ENCODE measurements around the gene PDIK1L. TPM values are rescaled to one million over a fixed set of nuclear protein-coding genes. Genes with fewer than 3 reads are reported as not detected.

PDIK1L gene
- total and polyA plus RNA-seq, 9 of the 15 experiments (the other 6 are each of a cell fraction or from before 2014, with no cell fraction given): 12.8 to 30.2 (median 21.5) TPM

DNA sequence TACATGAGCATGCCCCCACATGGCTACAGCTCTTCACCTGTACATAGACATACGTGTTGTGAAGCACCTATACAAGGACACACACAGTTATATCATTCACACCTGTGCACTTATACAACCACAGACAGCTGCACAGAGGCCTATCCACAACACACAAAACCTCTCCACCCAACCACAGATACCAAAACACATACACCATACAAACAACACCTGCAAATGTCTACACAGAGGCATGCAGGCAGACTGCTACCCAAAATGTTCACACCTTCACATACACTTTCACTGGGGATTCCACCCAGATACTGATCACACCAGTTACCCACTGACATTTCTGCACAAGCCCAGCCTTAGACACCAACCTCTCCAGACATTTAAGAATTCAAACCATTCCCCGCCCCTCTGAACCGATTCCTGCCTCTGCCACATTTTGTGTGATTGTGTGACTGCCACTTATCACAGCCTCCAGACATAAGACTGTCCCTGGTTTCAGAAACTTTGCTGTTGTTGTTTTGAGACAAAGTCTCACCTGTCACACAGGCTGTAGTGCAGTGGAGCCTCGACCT lies 55.2 kb downstream of the PDIK1L start:
- H3K9ac ChIP-seq (ENCODE audit: insufficient read depth in 1 of 2, low read depth in 2 of 2, low read length in 2 of 2): peak overlapping the region in 1 of 2 experiments; percentile 21; a peak in 1 of 4 replicates
- no peak overlapping the region for H3K4me2 ChIP-seq (ENCODE audit: insufficient read depth, low read length)
- peaks cover 27 to 50% of the 10 kb centered on the region in 2 experiments for H3K4me1 ChIP-seq (replicated peaks in 1 of 2; ENCODE audit: control insufficient read depth in 2 of 2, insufficient read depth in 2 of 2, low read length in 2 of 2)
- DNase-seq (ENCODE audit: extremely low read depth in 1 of 4, low spot score in 3 of 4): no peak
- H3K9me3 ChIP-seq (replicated peaks; ENCODE audit: control insufficient read depth, insufficient read depth, low read depth, low read length): no peaks in the 10 kb centered on the region
- WGBS (ENCODE audit: insufficient coverage, low coverage, missing lambda C conversion rate): 28% methylated on average over 4 of the region's 4 CpGs
- ATAC-seq: no peak
- peaks cover 14% of the 10 kb centered on the region; the same call in 1 of the 3 replicates for H3K36me3 ChIP-seq (ENCODE audit: control insufficient read depth, insufficient read depth, low read length)
- H3K27ac ChIP-seq (ENCODE audit: extremely low read depth, low read depth, low read length): no peak overlapping the region
- peaks cover 4% of the 10 kb centered on the region for H3K9me1 ChIP-seq (ENCODE audit: control insufficient read depth, insufficient read depth, low read length)
- ChIA-PET POLR2A (interaction anchor here (0.8 kb wide), 1 partner anchor 60 kb away, joined by 3 read pairs; no protein-coding TSS in a partner anchor), CTCF (ENCODE audit: low intra/inter-chr PET ratio) (interaction anchor here (0.7 kb wide), 1 partner anchor 20 kb away, joined by 3 read pairs; no protein-coding TSS in a partner anchor)
- no TSS peak for BruUV-seq (replicated peaks)
- FAIRE-seq: peak; percentile 48
- no peak overlapping the region for H2AFZ ChIP-seq (ENCODE audit: low read depth, low read length)
- H3K27me3 ChIP-seq (ENCODE audit: control insufficient read depth in 2 of 2, insufficient read depth in 2 of 2, low read length in 2 of 2): no peaks in the 10 kb centered on the region
- in situ Hi-C loops (cut with MboI): no loop called here
- peaks cover 21% of the 10 kb centered on the region for H3K79me2 ChIP-seq (ENCODE audit: control insufficient read depth, insufficient read depth, low read length)
- no peak for TF ChIP-seq ZNF695 (CRISPR knock-in tag; IDR thresholded peaks at IDR 0.05)
- H4K20me1 ChIP-seq (replicated peaks; ENCODE audit: control insufficient read depth, insufficient read depth, low read length): no peaks in the 10 kb centered on the region
- intact Hi-C loops (cut with micrococcal nuclease): no loop called here
- H3K4me3 ChIP-seq: no peak overlapping the region

DNA sequence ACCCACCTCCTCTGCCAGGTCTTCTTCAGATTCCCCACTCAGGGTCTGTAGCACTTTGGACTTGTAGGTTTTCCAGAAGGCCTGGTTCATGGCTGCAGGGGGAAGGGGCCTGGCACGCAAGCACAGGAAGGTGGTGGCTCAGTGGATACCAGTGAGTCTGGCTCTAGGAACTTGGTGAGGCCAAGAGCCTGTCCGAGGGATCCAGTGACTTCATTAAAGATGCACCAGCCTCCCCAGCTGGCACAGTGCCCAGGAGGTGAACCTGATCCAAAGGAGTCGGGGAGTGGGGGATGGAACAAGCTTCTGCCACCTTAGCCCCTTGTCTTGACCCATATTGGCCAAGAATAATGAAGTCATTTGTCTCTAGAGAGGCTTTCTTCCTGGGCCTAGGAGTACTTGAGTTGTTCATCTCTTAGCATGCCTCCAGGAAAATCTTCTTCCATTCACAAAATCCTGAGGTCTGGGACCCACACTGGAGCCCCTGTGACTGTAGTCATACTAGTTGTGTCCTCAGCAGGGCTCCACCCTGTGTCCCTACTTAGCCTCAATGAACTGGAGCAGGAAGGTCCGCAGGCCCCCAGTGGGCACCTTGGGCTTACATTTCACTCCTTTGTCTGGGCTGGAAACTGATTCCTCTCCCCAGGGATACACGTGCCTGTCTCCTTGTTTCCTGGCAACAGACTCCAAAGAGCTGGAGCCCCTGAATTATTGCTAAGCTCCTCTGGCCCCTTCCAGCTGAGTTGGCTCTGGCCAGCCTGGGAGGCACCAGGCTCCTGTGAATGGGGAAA lies 57.0 kb downstream of the PDIK1L start, which contains the start of gene C1orf232:
C1orf232 (minus strand) TSS at position 554 of the 788 bp plus-strand sequence; CDS start at position 90, 464 bp downstream.
- Histone ChIP-seq H3K9me1 (ENCODE audit: control insufficient read depth, insufficient read depth, low read length) (peaks cover 4% of the 10 kb centered on the region), H3K4me1 (replicated peaks in 1 of 2; ENCODE audit: control insufficient read depth in 2 of 2, insufficient read depth in 2 of 2, low read length in 2 of 2) (peaks cover 21 to 43% of the 10 kb centered on the region in 2 experiments), H3K79me2 (ENCODE audit: control insufficient read depth, insufficient read depth, low read length) (peaks cover 21% of the 10 kb centered on the region), H3K4me2 (ENCODE audit: insufficient read depth, low read length) (peak within 1 kb of the TSS; percentile 96), H2AFZ (ENCODE audit: low read depth, low read length) (peak within 1 kb of the TSS; percentile 90), H3K36me3 (ENCODE audit: control insufficient read depth, insufficient read depth, low read length) (peaks cover 17% of the 10 kb centered on the region; the same call in 1 of the 3 replicates), H3K9me3 (replicated peaks; ENCODE audit: control insufficient read depth, insufficient read depth, low read depth, low read length) (no peaks in the 10 kb centered on the region), H4K20me1 (replicated peaks; ENCODE audit: control insufficient read depth, insufficient read depth, low read length) (no peaks in the 10 kb centered on the region), H3K27ac (ENCODE audit: extremely low read depth, low read depth, low read length) (peak within 1 kb of the TSS; percentile 85), H3K27me3 (ENCODE audit: control insufficient read depth in 2 of 2, insufficient read depth in 2 of 2, low read length in 2 of 2) (no peaks in the 10 kb centered on the region), H3K4me3 (peak within 1 kb of the TSS; percentile 89), H3K9ac (ENCODE audit: insufficient read depth in 1 of 2, low read depth in 2 of 2, low read length in 2 of 2) (peak within 1 kb of the TSS; percentile 88 to 98)
- FAIRE-seq (peak; percentile 51), DNase-seq (ENCODE audit: extremely low read depth in 1 of 4, low spot score in 3 of 4) (peak in 1 of 4 experiments; percentile 7), ATAC-seq (no peak)
- CTCF ChIA-PET (ENCODE audit: low intra/inter-chr PET ratio): interaction anchor here (0.5 to 1.9 kb wide), 5 partner anchors 31 to 204 kb away, joined by 3 to 8 read pairs (median 3); partner anchors contain the start of gene ZNF683
- WGBS (ENCODE audit: insufficient coverage, low coverage, missing lambda C conversion rate): 54% methylated on average over 5 of the region's 5 CpGs
- in situ Hi-C loops (cut with MboI) (no loop called here), intact Hi-C loops (cut with micrococcal nuclease) (loop anchor here (2.0 kb wide), 2 partner anchors 32 to 66 kb away; partner anchors contain the start of gene CEP85)
- no TSS peak for BruUV-seq (replicated peaks)
- POLR2A ChIA-PET: interaction anchor here (0.5 to 1.2 kb wide), 2 partner anchors 8 to 38 kb away, joined by 3 to 6 read pairs; no protein-coding TSS in a partner anchor
- TF ChIP-seq RNF2 (IDR thresholded peaks at IDR 0.05) (no peak), PRDM10 (IDR thresholded peaks at IDR 0.05; ENCODE audit: partially characterized antibody) (peak; percentile 8), NR2F6 (CRISPR knock-in tag; IDR thresholded peaks at IDR 0.05) (0 out of 2 replicates have a peak, but pooled peaks have one; percentile 31), KLF13 (tag; IDR thresholded peaks at IDR 0.05; ENCODE audit: borderline replicate concordance, low read depth) (no peak), FOXK2 (conservative IDR thresholded peaks at IDR 0.05 in 1 of 2, IDR thresholded peaks at IDR 0.05 in 1 of 2; ENCODE audit: low read depth in 2 of 2) (no peak), GATAD2B (IDR thresholded peaks at IDR 0.05; ENCODE audit: borderline replicate concordance) (no peak)
